GM12891 (cell line): ENCODE data around the gene MAP3K2.

Experiments
- PAX5 ChIP-seq: IDR thresholded peaks from 2 replicates; pipeline ENCODE4 v1.6.1; 2011; ENCODE audit warnings: low read length, moderate library complexity, mild to moderate bottlenecking; ENCODE audit not compliant: insufficient read depth, severe bottlenecking
- POLR2A ChIP-seq: IDR thresholded peaks from 2 replicates; pipeline ENCODE4 v1.6.1; 2011; ENCODE audit warnings: low read depth, low read length, control low read depth
- POLR2AphosphoS5 ChIP-seq: IDR thresholded peaks from 2 replicates; pipeline ENCODE4 v1.6.1; 2011; ENCODE audit warnings: low read depth, low read length, control low read depth
- POU2F2 ChIP-seq: IDR thresholded peaks from 2 replicates; pipeline ENCODE4 v1.6.1; 2011; ENCODE audit warnings: low read depth, mild to moderate bottlenecking, control low read depth, low read length, moderate library complexity
- TAF1 ChIP-seq: IDR thresholded peaks from 2 replicates; pipeline ENCODE4 v1.6.1; 2011; ENCODE audit warnings: low read depth, low read length, control low read depth

GRCh38 chr2:127254386-127254981 is 133.3 kb downstream of the MAP3K2 start:
- TF ChIP-seq POLR2AphosphoS5 (no peak), TAF1 (no peak), POLR2A (no peak), POU2F2 (no peak), PAX5 (no peak)
